Hematopoietic multipotent progenitor cell treated with erythropoietin and hydrocortisone succinate and interleukin-3 and kit ligand, for 8 days (in vitro differentiated cells): ENCODE measurements around the gene MUC22.
"Not testable (repeated sequence)": the region's sequence is repeated elsewhere in the genome, so short reads cannot be mapped to it uniquely, and the experiment has no call there.

Source experiments
- DNase-seq: peaks from one replicate; pipeline ENCODE4 v3.0.0-alpha.2; 2015

MUC22 gene

GRCh38 chr6:31010393-31011060, at the start of gene MUC22:
Gene MUC22, plus strand, starts transcription at chr6:31010474. Its CDS starts 233 bp downstream, at chr6:31010707.
- no peak for DNase-seq

- DNase-seq = no peak
These were observed 49.2 kb upstream of the MUC22 start for GRCh38 chr6:30960907-30961673.

- DNase-seq = no peak
These were observed 47.6 kb upstream of the MUC22 start for GRCh38 chr6:30962716-30963115.

GRCh38 chr6:30963641-30964040, 46.6 kb upstream of the MUC22 start:
- no peak for DNase-seq

GRCh38 chr6:30964075-30964474, 46.2 kb upstream of the MUC22 start:
- DNase-seq = no peak

- DNase-seq = no peak
These were observed 45.1 kb upstream of the MUC22 start for GRCh38 chr6:30965140-30965601.

- no peak for DNase-seq
These were observed 44.1 kb upstream of the MUC22 start for GRCh38 chr6:30966154-30966553.

GRCh38 chr6:30969171-30969570, 41.1 kb upstream of the MUC22 start:
- not testable (repeated sequence) for DNase-seq

- no peak for DNase-seq
These were observed 39.3 kb upstream of the MUC22 start for GRCh38 chr6:30970946-30971345.

GRCh38 chr6:30972816-30973215, 37.5 kb upstream of the MUC22 start:
- no peak for DNase-seq

- no peak for DNase-seq
These were observed 35.6 kb upstream of the MUC22 start for GRCh38 chr6:30974490-30975252.

GRCh38 chr6:30979141-30979540, 31.1 kb upstream of the MUC22 start:
- no peak for DNase-seq

- DNase-seq = no peak
These were observed 30.6 kb upstream of the MUC22 start for GRCh38 chr6:30979690-30980089.

- DNase-seq = no peak
These were observed 28.1 kb upstream of the MUC22 start for GRCh38 chr6:30981942-30982772.

- DNase-seq = no peak
These were observed 26.8 kb upstream of the MUC22 start, which contains the start of gene MUC21 for GRCh38 chr6:30983439-30983838. Gene MUC21, plus strand, starts transcription at chr6:30983718. Its CDS starts 241 bp downstream, at chr6:30983959.

GRCh38 chr6:30985490-30985889, 24.8 kb upstream of the MUC22 start:
- no peak for DNase-seq

GRCh38 chr6:30987304-30987703, 23.0 kb upstream of the MUC22 start:
- no peak for DNase-seq

GRCh38 chr6:30988209-30988825, 22.0 kb upstream of the MUC22 start:
- DNase-seq = peak; percentile 93

GRCh38 chr6:30990422-30991086, 19.7 kb upstream of the MUC22 start:
- DNase-seq = no peak

- DNase-seq = no peak
These were observed 18.4 kb upstream of the MUC22 start for GRCh38 chr6:30991891-30992290.

GRCh38 chr6:30997301-30997700, 13.0 kb upstream of the MUC22 start:
- no peak for DNase-seq

- DNase-seq = no peak
These were observed 11.5 kb upstream of the MUC22 start for GRCh38 chr6:30998785-30999184.
